GM19452 (cell line): ENCODE data around the gene SPDYE16.
"Not testable (repeated sequence)": the region's sequence is repeated elsewhere in the genome, so short reads cannot be mapped to it uniquely, and the experiment has no call there.

Source experiments
- ATAC-seq: cut with Tn5 transposase; IDR thresholded peaks from one replicate; pipeline ENCODE4 v1.9.1; 2021; ENCODE audit not compliant: unreplicated experiment

The SPDYE16 gene, protein sequence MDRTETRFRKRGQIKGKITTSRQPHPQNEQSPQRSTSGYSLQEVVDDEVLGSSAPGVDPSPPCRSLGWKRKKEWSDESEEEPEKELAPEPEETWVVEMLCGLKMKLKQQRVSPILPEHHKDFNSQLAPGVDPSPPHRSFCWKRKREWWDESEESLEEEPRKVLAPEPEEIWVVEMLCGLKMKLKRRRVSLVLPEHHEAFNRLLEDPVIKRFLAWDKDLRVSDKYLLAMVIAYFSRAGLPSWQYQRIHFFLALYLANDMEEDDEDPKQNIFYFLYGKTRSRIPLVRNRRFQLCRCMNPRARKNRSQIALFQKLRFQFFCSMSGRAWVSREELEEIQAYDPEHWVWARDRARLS

DNA sequence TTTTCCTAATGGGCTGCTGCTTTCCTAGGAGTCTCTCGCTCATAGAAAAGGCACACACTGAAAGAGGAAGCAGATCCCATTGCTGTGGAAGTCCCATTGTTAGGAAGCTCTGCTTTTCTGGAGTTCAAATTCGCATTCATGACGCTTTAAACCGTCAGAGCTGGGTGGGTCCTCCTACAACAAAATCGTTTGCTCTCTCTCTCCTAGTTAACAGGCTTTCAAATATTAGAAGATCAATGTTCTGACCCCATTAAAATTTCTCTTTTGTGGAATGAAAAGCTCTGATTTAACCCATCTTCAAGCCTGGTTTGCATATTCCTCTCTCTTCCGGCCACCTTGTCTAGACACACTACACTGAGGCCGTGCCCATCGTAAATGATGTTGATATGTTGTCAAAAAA lies at the start of gene SPDYE16:
TSS of gene SPDYE16 (minus strand) at position 101 of the 400 bp plus-strand sequence. CDS start 1,838 bp downstream, outside the sequence.
- not testable (repeated sequence) for ATAC-seq

DNA sequence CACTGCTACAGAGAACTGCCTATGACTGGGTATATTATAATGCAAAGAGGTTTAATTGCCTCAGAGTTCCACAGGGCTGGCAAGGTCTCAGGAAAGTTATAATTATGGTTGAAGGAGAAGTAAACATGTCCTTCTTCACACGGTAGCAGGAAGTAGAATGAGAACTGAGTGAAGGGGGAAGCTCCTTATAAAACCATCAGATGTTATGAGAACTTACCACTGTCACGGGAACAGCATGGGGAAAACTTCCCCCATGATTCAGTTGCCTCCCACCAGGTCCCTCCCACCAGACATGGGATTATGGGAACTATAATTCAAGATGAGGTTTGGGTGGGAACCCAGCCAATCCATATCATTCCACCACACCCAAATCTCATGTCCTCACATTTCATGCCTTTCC lies 49.6 kb upstream of the SPDYE16 start:
- not testable (repeated sequence) for ATAC-seq

DNA sequence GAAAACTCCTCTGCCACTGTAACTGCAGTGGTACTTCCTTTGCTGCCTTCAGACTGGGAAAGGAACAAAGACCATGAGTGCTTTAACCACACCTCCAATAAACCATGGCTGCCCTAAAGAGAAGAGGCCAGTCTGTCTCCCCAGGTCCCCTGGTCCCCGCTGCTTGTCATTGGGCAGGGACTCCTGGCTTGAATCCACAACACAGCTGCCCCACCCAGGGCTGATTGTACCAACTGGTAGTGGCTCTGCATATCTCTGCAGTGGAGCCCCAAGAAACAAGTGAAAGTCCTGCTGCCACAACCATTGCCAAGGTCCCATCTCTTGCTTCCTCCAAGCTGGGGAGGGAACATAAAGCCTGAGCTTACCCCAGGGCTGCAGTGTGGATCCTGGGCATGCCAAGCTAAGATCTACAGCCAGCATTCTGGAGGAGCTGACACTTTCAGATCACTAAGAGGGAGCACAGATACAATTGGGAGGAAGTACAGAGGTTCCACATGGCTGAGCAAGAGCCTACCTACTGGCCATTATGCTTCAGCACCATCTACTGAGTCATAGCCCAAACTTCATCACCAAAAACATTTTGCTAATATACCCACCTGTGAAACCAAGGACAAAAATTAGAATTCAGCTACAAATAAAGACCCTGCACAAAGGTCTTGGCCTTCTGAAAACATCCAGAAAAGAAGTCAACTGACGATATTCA lies 48.7 kb upstream of the SPDYE16 start:
- not testable (repeated sequence) for ATAC-seq

DNA sequence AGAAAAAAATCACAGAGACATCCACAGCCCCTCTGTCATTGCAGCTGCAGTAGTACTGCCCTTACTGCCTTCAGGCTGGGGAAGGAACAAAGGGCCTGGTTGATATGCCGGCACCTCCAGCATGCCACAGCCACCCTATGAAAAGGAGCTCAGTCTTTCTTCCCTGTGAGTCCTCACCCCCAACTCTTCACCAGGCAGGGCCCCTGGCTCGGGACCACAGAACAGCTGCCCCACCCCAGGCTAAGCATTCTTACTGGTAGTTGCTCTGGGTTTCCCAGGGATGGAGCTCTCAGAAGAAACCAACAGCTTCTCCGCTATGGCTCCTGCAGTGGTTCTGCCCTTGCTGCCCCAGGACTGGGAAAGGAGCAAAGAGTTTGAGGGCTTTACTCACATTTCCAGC lies 47.9 kb upstream of the SPDYE16 start:
- not testable (repeated sequence) for ATAC-seq

DNA sequence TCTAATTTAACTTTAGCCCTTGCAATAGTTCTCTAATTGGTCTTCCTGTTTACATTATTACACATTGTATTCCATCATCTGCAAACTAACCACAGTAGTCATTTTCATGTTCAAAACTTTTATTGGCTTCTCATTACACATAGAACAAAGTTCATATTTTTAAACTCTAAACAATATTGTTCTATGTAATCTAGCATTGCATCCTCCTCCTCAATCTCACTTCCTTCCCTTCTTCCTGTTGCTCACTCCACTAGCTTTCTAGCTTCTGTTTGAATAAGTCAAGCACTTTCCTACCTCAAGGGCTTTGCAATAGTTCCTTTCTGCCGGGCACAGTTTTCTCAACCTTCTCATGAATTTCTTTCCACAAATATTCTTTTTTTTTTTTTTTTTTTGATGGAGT lies 45.5 kb upstream of the SPDYE16 start:
- not testable (repeated sequence) for ATAC-seq

DNA sequence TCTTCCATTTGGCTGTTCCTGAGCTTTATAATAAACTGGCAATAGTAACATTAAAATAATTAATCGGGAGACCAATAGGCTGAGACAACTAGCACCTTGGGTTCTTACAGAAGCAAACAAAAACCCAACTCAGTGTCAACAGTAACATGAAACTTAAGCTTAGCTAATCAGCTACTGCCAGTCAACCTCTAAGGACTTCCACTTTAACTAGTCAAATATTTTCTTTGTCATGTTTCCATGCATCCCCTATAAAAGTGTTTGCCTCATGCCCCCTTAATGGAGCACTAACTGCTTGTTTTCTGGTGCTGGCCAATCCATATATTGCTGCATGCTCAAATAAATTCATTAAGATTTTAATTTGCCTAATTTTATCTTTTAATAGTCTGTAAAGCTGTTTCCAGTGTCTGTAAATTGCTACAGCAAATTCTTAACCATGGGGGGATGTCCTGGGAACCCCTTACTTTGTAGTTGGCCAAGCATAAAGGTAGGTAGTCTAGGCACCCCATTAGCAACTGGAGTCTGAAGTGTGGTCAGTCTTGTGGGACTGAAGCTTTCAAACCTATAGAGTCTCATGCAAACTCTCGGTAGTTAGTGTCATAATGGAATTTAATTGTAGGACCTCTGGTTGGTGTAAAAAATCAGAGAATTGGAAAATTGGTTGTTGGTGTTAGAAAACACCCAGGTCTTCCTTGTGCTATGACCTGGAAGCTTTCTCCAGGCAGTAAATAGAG lies 43.7 kb upstream of the SPDYE16 start:
- ATAC-seq = not testable (repeated sequence)

DNA sequence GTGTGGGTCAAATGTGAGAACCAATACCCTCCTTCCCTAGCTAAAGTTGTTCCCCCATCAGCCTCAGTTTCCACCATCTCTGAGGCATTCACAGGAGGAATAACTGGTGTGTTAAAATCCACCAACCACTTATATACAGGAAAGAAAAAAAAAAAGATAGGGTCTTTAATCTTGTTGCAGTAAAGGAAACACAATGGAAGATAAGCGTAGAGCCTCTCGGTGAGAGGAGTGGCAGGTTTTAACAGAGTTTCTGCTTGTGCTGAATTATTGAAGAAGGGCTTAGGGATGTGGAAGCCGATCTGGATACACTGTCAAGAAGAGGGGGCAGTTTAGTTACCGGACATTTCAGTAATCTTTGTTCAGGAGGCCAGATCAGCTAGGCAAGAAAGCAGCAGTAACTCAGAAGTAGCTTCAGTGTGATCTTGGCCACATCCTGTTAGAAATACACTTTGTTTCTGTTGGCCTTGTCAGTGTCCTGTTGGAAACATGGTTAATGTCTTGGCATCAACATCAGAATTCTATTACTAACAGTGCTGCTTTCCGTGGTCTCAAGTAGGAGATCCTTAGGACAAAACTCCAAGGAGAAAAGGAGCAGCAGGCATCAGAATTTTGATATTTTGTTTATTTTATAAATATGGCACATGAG lies 40.7 kb upstream of the SPDYE16 start:
- not testable (repeated sequence) for ATAC-seq

DNA sequence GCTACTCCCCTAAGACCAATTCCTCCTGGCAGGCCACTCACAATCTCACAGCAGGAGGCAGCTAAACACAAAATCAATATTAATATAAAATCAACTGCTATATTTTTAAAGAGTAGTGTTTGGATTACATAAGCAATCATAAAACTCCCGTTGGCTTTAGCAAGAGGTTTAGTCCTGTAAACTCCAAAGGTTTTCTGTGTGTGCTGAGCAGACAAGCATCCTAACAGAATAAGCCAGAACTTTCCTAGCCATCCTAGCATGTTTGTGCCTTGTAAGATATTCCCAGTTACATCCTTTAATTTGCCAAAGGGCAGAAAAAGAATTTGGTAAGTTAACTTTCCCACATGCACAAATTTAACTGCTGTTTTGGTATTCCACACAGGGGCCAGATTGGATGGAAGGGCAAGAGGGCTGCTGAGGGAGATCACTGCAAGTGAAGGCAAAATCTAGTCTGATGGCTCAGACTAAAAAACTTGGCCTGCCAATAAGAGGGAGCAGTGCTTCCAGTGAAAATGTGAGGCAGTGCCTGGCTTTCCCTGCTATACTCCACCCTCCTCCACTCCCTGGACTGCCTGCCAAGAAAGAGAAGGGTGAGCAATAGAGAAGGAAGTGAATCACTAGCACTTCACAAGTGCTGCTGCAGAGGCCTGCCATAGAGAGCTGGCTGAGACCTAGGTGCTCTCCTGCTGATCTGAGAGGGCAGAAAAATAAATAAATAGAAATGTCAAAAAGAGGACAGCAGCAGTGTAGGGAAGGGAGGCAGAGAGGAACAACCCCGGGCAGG lies 39.9 kb upstream of the SPDYE16 start:
- ATAC-seq = not testable (repeated sequence)

DNA sequence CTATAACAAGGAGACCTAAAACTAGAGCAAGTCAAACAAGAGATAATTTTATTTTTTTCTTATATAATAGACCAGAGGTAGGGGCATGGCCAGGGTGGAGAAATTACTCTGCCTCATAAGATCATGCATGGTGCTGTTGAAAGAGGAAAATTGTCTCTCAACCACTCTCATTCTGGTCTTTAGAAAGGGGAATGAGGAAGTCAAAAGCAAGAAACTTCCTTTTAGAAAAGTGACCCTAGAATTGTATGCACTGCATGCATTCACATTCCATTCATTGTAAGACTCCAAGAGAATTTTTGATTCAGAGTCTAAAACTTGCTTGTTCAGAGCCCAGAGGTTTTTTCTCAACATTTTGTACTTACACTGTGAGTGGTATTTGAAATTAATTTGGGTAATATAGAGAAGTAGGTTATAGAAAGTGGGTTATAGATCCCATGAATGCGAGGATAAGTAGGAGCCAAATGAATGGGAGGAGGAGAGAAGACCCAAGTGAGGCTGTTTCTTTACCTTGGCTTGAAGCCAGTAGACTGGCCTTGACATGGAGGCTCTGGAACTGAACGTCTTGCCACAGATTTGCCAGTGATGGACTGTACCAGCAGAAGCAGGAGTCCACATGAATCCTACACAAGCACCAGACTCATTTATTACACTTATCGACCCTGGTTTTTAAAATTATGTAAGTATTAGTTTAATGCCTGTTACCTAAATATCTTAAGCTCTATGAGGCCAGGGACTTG lies 33.0 kb upstream of the SPDYE16 start:
- not testable (repeated sequence) for ATAC-seq

DNA sequence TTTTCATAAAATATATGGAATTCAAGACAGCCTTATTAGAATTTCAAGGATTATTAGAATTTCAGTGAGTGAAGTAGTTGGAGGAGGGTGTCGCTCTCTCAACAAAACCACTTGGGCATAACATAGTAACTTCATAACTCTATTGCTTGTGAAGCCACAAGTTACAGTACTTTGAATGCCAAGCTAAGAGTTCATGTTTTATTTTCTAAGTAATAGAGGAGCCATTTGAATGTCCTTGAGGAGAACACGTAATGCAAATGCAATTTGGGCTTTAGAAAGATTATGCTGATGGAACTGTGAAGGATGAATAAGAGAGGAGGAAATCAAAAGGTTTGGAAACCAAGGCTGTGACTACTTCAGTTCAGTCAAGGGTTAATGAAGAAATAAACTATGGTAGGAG lies 32.3 kb upstream of the SPDYE16 start:
- not testable (repeated sequence) for ATAC-seq

DNA sequence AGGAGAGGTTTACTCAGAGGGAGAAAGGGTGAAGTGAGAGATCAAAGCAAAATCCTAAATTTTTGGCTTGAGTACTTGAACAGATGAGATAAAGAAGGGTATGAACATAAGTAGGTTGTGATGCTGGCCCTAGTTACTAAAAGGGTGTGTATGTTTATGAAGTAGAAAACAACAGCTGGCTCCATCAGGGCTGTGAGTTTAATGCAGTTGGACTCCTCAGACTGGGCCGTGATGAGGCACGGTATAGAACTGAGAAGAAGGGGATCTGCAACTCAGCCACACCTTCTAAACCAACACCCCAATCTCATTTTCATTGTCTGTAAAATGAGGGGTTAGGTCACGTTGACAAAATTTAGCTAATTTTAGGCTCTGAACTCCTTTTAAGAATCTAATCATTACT lies 29.2 kb upstream of the SPDYE16 start:
- ATAC-seq = not testable (repeated sequence)

DNA sequence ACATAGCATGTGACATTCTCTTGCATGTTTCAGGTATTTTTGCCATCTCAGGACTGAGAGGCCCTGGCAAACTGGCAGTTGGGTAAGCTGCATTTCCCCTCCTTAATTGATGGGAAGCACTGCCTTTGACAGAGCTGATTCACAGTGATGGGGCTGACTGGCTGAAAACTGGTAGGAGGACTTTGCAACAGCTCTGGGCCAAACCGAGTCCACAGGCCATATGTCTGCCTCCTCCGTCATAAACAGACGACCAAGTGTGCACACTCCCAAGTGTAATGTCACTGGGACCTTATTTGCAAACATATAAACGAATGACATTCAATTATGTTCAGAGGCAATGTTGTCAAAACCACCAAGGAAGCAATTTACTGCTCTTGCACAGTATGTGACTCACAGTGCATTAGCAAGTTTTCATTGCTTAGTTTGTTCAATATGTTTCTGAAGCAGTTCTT lies 27.3 kb upstream of the SPDYE16 start:
- not testable (repeated sequence) for ATAC-seq

DNA sequence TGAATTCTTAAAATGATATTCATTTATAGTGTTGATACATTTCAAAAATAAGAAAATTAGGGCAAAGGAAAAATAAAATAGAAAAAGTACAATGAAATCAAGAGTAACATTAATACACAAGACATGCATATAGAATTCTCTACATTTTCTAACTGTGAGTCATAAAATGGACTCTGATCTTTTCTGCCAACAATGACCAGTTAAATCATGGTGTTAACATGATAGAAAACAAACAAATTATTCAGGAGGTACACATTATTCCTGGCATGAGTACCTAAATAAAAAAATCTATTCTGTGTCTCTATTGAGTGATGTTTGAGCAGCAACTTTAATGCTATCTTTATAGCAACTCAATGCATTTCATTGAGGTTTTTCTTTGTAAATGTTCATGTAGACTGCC lies 25.6 kb upstream of the SPDYE16 start:
- not testable (repeated sequence) for ATAC-seq

DNA sequence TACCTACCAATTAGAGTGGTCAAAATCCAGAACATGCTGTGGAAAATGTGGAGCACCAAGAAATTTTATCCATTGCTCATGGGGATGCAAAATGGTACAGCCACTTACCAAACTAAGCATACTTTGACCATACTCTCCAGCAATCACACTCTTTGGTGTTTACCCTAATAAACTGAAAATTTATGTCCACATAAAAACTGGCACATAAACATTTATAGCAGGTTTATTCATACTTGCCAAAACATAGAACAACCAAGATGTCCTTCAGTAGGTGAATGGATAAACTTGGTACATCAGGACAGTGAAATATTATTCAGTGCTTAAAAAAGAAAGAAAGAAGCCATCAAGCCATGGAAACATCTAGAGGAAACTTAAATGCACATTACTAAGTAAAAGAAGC lies 24.7 kb upstream of the SPDYE16 start:
- ATAC-seq = not testable (repeated sequence)

DNA sequence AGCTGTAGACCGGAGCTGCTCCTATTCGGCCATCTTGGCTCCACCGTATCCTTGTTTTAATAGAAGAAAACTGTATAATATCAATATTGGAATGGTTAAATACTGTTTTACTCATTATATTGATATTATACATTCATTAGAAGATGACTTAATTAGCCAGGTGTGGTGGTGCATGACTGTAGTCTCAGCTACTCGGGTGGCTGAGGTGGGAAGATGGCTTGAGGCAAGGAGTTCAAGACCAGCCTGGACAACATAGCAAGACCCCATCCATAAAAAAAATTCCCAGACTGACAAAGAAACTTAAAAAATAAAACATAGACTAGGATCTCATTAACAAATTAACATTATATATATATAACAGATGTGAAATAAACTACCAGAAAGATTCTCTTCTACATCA lies 24.2 kb upstream of the SPDYE16 start:
- not testable (repeated sequence) for ATAC-seq

DNA sequence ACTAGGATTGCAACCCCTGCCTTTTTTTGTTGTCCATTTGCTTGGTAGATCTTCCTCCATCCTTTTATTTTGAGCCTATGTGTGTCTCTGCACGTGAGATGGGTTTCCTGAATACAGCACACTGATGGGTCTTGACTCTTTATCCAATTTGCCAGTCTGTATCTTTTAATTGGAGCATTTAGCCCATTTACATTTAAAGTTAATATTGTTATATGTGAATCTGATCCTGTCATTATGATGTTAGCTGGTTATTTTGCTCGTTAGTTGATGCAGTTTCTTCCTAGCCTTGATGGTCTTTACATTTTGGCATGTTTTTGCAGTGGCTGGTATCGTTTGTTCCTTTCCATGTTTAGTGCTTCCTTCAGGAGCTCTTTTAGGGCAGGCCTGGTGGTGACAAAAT lies 21.9 kb upstream of the SPDYE16 start:
- ATAC-seq = not testable (repeated sequence)

DNA sequence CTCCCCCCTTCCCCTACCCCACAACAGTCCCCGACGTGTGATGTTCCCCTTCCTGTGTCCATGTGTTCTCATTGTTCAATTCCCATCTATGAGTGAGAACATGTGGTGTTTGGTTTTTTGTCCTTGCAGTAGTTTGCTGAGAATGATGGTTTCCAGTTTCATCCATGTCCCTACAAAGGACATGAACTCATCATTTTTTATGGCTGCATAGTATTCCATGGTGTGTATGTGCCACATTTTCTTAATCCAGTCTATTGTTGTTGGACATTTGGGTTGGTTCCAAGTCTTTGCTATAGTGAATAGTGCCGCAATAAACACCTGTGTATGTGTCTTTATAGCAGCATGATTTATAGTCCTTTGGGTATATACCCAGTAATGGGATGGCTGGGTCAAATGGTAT lies 18.2 kb upstream of the SPDYE16 start:
- not testable (repeated sequence) for ATAC-seq

DNA sequence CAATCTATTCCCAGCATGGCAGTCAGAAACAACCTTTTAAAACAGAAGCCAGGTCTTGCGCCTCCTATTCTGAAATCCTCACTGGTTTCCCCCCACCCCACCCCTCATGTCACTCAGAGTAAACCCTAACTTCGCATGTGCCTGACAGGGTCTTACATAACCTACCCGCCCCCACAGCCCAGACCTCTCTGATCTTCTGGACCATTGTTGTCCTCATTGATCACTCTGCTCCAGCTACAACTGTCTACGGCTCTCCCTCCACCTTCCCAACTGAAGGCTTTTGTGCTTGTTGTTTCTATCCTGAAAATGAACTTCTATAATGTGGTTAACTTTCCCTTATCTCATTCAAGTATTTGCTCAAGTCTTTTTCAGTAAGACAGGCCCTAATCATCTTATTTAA lies 17.1 kb upstream of the SPDYE16 start:
- not testable (repeated sequence) for ATAC-seq

DNA sequence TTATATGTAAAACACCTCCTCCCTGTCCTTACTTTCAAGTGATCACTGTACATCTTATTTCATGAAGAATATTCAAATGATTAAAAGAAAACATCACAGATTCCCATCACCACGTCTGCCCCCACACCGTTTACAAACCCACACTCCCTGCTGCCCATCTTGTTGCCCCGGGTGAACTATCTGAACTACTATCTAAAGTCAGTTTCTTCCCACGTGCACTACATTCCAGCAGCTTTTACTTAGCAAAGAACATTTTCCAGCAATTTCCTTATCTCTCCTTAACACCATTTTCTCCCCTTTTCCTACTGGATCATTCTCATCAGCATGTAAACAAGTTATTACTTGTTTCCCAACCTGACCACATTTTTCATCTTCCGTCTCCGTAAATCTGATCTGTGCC lies 16.6 kb upstream of the SPDYE16 start:
- ATAC-seq = not testable (repeated sequence)
